ENCODE measurements around the gene TMEM94.
"Not testable (repeated sequence)": the region's sequence is repeated elsewhere in the genome, so short reads cannot be mapped to it uniquely, and the experiment has no call there.

The TMEM94 gene

DNA sequence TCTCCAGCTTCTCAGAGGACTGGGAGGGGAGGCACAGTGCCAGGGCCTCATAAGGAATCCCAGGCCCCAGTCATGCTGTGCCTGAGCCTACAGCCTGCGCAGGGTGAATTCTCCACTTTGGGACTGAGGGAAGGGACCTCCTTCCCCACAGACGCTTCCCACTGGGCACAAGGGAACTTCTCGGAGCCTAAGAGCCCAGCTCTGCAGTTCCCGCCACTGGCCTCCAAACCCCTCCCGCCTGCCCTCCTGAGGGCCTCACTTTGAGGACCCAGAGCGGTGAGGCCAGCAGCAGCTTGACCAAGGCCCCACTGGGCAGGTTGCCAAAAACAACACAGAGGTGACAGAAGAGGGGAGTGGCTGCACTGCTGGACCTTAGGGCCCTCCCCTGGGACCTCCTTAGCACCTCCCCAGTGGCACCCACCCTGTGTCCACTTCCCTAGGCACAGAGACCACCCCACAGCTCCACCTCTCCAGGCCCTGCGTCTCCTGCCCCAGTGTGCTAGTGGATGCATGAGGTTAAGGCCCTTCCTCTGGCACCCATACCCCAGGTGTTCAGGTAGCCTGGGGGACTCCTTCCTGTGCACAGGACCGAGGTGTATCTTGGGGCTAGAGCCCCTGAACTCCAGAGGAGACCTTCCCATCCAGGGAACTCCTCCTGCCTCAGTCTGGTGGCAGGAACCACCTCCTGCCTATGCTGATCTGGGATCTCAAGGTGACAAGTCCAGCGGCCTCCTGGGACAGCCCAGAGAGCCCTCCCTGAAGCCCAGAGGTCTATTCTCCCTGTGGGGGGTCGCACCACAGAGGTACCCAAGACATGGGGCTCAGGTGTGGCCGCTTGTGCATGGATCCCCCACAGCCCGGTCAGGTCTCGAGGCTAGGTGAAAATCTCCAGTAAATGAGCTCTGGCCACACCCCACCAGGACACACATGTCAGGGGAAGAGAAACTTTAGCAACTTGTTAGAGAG, 55.5 kb downstream of the TMEM94 start:
- no peak for DNase-seq (ENCODE audit: low spot score)

DNA sequence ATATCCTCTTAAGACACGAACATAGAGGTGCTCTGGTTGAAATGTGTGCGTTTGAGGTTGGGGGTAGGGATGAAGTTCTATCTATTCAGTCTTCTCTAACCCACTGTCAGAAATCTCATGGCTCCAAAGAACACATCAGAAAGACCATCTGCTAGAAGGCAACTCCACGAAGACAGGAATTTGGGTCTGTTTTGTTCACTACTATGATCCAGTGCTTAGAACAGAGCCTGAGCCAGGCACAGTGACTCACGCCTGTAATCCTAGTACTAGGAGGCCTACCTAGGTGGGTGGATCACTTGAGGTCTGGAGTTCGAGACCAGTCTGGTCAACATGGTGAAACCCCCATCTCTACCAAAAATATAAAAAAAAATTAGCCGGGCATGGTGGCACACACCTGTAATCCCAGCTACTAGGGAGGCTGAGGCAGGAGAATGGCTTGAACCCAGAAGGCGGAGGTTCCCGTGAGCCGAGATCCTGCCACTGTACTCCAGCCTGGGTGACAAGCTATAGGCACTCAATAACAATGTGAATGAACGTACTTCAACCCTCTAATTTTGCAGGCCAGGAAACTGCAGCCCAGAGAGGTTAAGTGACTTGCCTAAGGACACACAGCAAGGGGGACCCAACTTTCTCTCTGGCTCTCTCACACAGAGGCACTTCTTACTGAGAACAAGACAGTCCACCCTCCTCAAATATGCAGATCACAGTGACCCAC, 56.6 kb downstream of the TMEM94 start:
- DNase-seq (ENCODE audit: low spot score): peak; percentile 53

DNA sequence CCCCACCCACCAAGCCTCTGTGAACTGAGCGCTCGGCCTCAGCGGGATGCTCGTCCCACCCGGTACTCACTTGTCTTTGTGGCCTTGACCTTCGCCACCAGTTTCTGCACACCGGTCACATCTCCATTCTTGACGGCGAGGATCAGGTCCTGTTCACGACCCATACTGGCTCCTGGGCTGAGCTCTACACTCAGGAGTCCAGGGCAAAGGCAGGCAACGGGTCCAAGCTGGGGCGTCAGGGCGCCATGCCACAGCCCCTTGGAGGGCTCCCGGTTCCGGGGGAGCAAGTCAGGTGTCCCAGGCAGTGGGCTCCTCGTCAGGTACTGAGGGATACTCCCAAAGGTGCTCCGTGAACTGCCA, 57.2 kb downstream of the TMEM94 start:
- no peak for DNase-seq (ENCODE audit: low spot score)

DNA sequence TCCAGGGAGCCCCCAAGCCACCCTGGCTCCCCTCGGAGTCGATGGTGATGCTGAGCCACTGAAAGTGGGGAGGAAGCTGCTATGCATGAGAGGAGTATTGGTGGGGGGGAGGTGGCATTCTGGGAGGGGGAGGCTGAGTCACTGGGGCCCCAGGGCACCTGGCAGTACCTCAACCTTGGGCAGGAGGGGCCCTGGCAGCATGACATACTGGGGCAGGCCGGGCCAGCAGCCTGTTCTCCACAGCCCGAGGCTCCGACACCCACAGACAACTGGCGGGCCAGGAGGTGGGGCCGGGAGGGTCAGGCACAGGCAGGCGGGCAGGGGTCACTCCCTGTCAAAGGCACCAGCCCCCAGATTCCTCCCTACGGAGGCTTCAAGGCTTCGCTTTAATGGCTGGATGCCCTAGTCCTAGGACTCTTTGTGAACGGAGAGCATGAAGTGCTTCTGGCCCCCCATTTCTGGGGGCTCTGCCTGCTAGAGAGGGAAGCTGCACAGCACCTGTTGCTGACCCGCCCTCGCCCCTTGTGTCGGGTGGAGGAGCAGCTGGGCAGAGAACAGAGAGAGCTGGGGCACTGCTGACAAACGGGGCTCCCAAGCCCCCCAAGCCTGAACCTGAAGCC, 58.0 kb downstream of the TMEM94 start:
- peak; percentile 11 for DNase-seq (ENCODE audit: low spot score)

DNA sequence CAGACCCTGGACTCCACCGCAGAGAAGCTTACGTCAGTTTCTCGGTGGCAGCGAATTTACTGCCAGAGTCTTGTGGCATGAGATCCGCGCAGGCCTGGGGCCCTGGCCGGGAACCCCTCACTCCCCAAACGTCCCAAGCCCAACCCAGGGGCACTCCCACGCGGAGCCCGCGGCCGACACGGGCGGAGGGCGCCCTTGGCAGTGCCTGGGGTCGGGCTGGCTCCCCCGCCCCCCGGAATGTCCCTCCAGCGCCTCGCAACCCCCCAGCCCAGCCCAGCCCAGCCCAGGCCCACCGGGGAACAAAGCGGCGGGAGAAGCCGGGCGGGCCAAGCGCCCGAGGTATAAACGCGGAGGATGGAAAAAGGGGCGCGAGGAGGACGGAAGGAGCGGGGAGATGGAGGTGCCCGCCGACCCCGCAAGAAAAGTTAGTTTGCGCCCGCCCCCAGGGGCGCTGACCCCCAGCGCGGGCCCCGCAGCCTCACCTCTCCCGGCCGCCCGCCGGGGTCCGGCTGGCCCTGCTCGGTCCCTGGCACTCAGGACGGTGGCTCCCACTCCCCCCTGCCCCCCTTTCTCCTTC, 58.6 kb downstream of the TMEM94 start:
- DNase-seq (ENCODE audit: low spot score): peak; percentile 40

DNA sequence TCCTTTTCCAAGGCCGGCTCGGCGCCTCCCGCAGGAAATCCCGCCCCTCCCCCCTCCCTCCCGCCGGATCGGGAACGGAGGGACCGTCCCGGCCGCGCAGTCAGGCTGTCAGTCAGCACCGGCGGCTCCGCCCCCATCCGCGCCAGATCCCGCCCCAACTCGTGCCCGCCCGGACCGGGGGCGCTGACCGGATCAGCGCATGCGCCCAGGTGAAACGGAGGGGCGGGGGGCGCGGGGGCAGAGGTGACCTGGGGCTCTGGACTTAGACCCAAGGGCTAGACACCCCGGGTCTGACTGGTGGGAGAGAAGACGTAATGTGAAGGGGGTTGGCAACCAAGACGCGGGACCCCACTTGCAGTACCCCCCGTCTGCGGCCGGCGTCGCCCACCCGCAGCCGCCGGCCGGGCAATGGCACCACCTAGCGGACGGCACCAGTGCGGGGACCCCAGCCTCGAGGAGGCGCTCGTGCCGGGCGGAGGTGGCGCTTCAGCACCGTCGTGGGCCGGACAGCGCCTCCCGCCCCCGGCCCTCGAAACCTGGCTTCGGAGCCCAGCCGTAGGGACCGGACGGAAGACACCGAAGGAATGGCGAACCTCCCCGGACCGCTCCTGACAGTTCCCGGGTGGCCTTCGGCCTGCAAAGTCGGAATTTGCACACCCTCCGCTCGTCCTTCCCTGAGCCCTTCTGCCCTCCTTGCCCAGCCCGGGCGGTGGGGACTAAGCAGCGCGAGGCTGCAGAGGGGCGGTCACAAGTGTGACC, 59.2 kb downstream of the TMEM94 start, which contains the start of gene CASKIN2:
CASKIN2 (minus strand) TSS at position 42 of the 759 bp plus-strand sequence. CDS start 1,733 bp downstream, outside the sequence.
- peak; percentile 91 for DNase-seq (ENCODE audit: low spot score)

DNA sequence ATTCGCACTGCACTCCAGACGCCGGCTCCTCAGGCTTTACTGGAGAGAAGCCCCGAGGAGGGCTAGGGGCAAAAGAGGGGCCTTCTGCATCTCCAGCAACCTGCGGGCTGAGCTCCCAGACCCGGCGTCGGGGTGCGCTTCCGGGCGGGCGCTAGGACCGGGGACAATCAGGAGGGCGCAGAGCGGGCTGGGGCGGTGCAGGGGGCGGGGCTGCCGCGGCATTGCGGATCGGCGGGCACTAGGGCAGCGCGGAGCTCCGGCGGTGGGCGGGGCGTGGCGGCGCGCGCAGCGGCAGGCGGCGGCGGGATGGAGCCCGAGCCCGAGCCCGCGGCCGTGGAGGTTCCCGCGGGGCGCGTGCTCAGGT, 59.8 kb downstream of the TMEM94 start, which contains the start of gene TSEN54:
TSEN54 (plus strand) TSS at position 274 of the 364 bp plus-strand sequence; CDS start at position 307, 33 bp downstream.
- peak; percentile 90 for DNase-seq (ENCODE audit: low spot score)

DNA sequence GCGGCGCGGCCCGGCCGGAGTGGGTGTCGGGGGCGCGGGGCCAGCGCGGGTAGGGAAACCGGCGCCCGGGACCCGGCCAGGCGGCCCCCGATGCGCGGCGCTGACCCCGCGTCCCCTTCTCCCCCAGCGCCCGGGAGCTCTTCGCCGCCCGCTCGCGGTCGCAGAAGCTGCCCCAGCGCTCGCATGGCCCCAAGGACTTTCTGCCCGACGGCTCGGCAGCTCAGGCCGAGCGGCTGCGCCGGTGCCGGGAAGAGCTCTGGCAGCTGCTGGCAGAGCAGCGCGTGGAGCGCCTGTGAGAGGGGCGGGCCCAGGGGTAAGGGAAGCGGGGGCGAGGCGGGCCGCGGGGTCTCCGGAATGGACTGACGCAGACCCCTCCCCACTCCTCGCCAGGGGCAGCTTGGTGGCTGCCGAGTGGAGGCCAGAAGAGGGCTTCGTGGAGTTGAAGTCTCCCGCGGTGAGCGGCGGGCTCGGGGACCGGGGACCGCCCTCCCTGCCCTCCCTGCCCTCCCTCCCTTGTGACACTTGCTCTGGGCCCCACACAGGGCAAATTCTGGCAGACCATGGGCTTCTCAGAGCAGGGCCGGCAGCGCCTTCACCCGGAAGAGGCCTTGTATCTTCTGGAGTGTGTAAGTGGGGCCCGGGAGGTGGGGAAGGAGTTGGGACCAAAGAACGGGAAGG, 60.3 kb downstream of the TMEM94 start:
- DNase-seq (ENCODE audit: low spot score): peak; percentile 61

DNA sequence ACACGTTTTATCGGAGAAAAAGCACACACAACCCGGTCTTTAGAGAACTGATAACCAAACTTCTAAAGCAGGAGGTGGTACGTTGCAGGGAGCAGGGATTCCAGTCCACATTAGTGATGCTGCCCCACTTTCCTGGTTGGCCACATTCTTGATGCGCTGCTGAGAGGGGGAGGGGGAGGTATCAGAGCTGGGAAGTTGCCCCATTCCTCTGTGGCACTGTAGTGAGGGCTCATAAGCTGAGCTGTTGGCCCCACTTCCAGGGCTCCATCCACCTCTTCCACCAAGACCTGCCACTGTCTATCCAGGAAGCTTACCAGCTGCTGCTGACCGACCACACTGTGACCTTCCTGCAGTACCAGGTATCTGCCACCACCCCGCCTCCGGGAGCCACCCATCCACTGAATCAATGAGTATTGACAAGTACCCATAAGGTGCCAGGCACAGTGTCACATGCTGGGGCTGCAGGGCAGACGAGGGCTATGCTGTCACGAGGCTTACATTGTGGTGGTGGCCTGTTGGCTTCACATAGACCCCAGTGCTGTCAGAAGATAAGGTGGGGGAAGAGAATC, 60.9 kb downstream of the TMEM94 start:
- DNase-seq (ENCODE audit: low spot score): peak; percentile 40

DNA sequence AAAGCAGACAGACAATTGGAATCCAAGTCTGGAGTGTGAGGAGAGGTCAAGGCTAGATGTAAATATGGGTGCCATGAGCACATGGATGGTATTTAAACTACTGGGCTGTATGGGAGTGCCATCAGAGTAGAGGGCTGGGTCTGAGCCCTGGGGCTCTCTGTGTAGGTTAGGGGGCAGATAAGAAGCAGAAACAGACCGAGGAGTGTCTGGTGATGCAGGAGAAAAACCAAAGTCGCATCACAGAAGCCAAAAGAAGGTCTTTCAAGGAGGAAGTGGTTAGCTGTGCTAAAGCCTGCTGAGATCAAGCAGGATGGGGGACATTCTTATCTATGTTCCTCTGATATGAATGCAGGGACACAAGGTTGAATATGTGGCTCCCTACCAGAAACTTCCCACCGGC, 61.8 kb downstream of the TMEM94 start:
- no peak for DNase-seq (ENCODE audit: low spot score)

DNA sequence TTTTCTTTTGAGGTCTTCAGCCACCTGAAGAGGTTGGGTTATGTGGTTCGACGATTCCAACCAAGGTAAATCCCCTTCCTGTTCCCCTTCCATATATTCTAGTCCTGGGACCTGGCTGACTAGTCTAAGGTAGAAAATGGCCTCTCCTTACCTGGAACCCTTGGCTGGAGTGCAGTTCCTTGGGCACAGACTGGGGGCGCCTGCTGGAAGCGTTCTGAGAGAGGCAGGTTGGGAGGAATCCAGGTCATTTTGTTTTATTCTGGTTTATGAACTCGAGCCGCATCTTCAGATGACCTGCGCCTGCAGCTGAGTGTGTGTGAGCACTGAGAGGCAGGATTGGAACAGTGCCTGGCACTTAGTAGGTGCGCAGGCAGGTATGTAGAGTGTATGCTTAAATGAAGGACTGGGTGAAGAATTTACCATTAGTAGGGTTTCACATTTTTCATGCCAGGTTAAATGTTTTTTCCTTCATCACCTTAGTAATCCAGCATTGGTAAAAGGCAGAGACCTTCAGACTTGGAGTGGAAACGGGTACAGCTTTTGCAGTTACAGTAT, 62.6 kb downstream of the TMEM94 start:
- DNase-seq (ENCODE audit: low spot score): no peak

DNA sequence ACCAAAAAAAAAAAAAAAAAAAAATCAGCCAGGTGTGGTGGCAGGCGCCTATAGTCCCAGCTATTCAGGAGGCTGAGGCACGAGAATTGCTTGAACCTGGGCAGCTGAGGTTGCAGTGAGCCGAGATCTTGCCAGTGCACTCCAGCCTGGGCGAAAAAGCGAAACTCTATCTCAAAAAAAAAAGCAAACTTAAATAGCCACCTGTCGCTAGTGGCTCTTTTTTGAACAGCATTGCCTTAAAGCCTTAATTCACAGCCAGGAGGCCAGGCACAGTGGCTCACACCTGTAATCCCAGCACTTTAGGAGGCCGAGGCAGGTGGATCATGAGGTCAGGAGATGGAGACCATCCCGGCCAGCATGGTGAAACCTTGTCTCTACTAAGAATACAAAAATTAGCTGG, 64.0 kb downstream of the TMEM94 start:
- not testable (repeated sequence) for DNase-seq (ENCODE audit: low spot score)

DNA sequence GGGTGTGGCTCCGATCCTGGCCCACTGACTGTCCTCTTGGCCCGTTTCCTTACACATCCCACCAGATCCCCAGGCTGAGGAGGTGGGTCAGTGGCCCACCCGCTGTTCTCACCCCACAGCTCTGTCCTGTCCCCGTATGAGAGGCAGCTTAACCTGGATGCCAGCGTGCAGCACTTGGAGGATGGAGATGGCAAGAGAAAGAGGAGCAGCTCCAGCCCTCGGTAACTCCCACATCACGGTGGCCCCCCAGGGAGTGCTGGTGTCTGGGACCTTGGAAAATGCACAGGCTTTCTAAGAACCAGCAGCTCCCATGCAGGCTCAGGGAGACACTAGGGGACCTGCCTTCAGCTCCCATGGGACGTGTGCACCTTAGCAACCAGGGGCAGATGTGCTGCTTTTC, 64.9 kb downstream of the TMEM94 start:
- no peak for DNase-seq (ENCODE audit: low spot score)

DNA sequence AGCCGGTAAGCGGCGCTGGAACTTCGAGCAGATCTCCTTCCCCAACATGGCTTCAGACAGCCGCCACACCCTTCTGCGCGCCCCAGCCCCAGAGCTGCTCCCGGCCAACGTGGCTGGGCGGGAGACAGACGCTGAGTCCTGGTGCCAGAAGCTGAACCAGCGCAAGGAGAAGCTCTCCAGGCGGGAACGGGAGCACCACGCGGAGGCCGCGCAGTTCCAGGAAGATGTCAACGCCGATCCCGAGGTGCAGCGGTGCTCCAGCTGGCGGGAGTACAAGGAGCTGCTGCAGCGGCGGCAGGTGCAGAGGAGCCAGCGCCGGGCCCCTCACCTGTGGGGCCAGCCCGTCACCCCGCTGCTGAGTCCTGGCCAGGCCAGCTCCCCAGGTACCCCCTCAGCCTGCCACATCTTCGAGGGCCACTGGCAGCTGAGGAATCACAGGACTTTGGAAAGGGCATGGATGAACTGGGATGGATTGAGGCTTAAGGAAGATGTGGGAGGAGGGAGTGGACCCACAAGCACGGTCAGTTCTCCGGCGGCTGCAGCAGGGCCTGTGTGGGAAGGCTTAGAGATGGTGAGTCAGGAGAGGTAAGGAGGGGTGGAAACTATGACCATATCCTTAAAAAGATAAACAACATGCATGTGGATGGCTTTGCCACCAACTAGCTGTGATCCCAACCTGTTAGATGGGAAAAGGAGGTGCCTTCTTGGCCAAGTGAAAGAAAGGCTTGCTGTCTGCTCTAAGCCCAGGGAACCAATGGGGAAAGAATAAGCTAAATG, 65.7 kb downstream of the TMEM94 start:
- peak; percentile 38 for DNase-seq (ENCODE audit: low spot score)

DNA sequence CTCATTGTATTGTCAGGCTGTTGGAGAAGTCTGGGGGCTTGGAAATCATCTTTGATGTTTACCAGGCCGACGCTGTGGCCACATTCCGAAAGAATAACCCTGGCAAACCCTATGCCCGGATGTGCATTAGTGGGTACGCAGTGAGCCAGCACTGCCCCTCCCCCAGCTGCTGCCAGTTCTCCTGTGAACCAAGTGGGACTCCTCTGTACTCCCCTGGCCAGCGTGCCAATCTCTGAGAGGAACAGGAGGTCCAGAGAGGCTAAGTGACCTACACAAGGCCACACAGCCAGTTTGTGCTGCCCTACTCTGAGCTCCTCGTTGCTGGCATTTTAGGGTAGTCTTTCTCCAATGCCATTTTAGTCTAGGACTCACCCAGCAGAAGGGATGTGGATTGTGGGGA, 67.2 kb downstream of the TMEM94 start:
- DNase-seq (ENCODE audit: low spot score): no peak

DNA sequence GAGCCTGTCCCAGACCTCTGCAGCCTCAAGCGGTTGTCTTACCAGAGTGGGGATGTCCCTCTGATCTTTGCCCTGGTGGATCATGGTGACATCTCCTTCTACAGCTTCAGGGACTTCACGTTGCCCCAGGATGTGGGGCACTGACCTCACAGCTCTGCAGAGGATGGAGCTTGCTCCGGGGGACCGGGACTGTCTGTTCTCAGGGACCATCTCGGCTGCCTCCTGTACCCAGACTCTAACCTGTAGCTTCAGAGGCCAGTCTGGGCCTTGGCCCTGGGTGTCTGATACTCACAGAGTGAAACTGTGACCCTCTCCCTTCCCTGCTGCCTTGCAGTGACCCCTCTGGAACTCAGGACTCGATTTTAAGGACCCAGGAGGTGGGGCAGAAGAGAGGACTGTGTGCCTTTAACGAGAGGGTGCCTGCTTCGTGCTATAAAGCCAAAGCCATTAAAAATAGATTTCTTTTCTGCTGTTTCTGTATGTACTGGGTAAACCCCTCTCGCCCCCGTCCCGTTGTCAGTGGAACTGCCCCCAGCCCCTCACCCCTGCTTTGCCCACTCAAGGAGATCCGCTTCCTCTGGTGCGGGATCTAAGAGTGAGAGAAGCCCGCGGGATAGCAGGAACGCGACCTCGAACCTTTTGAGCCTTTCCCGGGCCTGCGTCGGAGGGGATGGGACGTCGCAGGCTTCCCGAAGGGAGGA, 68.0 kb downstream of the TMEM94 start:
- no peak for DNase-seq (ENCODE audit: low spot score)

DNA sequence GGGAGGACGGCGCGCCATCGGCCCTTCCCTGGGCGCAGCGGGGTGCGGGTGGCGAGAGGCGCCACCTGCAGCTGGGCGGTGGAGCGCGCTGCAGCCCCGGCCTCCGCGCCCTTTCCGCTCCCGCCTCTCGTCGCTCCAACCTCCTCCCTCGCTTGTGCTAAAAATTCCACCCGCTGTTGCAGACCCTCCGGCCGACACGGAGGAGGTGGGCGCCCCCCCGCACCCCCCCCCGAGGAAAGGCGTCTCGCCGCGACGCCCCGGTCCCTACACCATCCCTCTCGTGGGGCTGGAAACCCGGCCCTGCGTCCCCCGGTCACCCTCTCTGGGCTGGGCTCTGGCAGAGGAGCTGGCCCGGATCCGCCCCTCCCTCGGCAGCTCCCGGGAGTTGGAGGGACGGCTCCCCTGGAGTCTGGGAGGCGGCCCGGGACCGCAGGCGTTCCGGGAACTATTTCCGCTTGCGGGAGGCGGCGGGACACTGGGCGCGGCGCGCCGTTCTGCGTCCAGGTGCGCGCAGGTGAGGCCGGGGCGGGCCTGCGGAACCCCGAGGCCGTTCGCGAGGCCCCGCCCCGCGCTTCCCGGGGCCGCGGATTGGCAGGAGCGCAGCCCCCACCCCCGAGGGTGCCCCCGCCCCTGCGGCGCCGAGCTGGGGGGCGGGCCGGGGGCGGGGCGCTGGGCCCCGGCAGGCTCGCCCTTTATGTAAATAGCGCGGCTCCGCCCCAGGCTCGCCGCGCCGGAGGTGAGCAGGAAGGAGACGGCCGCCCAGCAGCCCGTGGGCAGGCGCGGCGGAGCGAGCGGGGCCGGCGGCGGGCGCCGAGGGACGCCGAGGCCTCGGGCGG, 68.8 kb downstream of the TMEM94 start, which contains the start of gene LLGL2:
LLGL2 (plus strand) TSS at position 728 of the 836 bp plus-strand sequence. CDS start 17,730 bp downstream, outside the sequence.
- DNase-seq (ENCODE audit: low spot score): peak; percentile 84

All from RKO (cell line).